ENCODE data around the gene MLXIP.

The MLXIP gene

GRCh38 chr12:122080149-122081082 is 1.9 kb downstream of the MLXIP start:
- peak; percentile 57 for DNase-seq

- DNase-seq, result no peak
Measured at GRCh38 chr12:122081083-122081696, 2.6 kb downstream of the MLXIP start.

GRCh38 chr12:122081697-122082221 is 3.2 kb downstream of the MLXIP start:
- DNase-seq, result peak; percentile 31

GRCh38 chr12:122082621-122083356 is 4.2 kb downstream of the MLXIP start:
- no peak for DNase-seq

GRCh38 chr12:122084857-122085405 is 6.4 kb downstream of the MLXIP start:
- DNase-seq, result no peak

- no peak for DNase-seq
Measured at GRCh38 chr12:122085591-122085990, 7.0 kb downstream of the MLXIP start.

- no peak for DNase-seq
Measured at GRCh38 chr12:122086116-122086515, 7.6 kb downstream of the MLXIP start.

- DNase-seq, result no peak
Measured at GRCh38 chr12:122086641-122087285, 8.2 kb downstream of the MLXIP start.

GRCh38 chr12:122087431-122088178 is 9.0 kb downstream of the MLXIP start:
- DNase-seq, result no peak

GRCh38 chr12:122088179-122088810 is 9.7 kb downstream of the MLXIP start:
- no peak for DNase-seq

- no peak for DNase-seq
Measured at GRCh38 chr12:122089077-122089476, 10.5 kb downstream of the MLXIP start.

GRCh38 chr12:122090759-122091515 is 12.4 kb downstream of the MLXIP start:
- no peak for DNase-seq

- no peak for DNase-seq
Measured at GRCh38 chr12:122093098-122093883, 14.7 kb downstream of the MLXIP start.

GRCh38 chr12:122094137-122094734 is 15.7 kb downstream of the MLXIP start:
- DNase-seq, result no peak

GRCh38 chr12:122094735-122095631 is 16.4 kb downstream of the MLXIP start:
- no peak for DNase-seq

GRCh38 chr12:122096014-122096413 is 17.5 kb downstream of the MLXIP start:
- DNase-seq, result no peak

GRCh38 chr12:122096591-122097149 is 18.1 kb downstream of the MLXIP start:
- DNase-seq, result no peak

GRCh38 chr12:122097584-122097926 is 19.0 kb downstream of the MLXIP start:
- DNase-seq, result no peak

All from CD4-positive, alpha-beta T cell treated with Interferon gamma for 1 hour (primary cell).